ENCODE results near the gene AK5.
"Not testable (repeated sequence)": the region's sequence is repeated elsewhere in the genome, so short reads cannot be mapped to it uniquely, and the experiment has no call there.

AK5 gene

DNA sequence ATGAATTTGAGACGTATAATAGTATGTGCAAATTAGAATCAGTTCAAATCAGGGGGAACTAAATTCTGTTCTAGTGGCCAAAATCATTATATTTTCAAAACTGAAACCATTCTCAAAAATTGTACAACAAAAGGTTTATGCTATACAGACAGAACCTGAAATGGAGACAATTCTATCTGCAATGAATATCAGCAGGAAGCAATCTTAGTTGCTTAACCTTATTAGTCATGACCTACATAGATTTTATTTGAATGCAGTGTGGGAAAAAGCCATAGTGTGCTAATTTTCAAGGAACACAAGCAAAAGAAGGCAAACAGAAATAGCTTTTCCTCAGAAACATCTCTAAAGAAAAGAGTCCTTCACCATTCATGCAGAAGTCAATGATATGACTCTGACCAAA, 6.5 kb downstream of the AK5 start:
- no peak for DNase-seq

DNA sequence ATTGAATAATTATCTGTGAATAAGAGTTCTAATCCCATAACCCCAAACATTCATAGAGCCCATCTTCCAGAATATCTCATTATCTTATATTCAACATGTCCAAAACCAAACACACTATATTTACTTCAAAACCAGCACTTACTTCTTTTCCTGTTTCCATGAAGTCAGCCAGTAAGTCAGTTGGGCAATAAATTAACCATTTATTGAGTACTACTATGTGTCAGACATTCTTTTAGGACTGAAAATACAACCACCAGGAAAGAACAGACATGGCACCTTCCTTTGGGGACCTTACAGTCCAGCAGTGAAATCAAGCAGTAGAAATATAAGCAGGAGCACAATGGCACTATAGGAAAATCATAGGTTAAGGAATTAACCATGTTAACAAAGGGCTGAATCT, 8.8 kb downstream of the AK5 start:
- no peak for DNase-seq

DNA sequence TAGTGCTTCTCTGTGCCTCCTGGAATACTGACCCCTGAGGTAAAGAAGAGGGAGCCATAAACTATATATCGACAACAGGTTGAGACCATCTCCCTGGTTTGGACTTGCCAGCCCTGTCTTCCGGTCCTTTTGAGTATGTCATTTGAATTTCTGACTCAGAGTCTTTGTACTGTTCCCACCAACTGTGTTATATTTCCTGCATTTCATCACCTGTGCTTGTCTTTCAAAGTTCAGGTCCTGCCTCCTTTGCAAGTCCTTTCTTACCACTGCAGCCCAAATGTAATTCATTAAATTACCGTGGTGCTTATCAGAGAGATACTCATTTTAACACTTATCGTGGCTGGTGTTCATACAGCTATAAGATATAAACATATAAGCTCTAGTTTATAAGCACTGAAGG, 10.7 kb downstream of the AK5 start:
- DNase-seq = no peak

DNA sequence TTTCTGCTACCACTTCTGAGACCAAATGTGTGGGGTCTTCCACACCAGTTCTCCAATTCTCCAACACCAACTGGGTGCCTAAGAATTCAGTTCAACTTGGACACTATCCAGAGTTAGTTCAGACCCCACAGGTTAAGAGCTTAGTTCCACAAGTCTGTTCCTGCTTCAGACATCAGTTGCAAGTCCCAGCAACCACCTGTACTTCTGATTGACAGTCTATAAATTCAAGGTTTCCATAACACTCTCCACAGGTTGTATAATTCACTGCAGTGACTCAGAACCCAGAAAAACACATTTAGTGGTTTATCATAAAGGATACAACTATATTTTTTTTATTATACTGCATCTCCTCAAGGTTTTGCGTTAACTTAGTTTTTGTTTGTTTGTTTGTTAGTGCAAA, 18.7 kb downstream of the AK5 start:
- DNase-seq = no peak

DNA sequence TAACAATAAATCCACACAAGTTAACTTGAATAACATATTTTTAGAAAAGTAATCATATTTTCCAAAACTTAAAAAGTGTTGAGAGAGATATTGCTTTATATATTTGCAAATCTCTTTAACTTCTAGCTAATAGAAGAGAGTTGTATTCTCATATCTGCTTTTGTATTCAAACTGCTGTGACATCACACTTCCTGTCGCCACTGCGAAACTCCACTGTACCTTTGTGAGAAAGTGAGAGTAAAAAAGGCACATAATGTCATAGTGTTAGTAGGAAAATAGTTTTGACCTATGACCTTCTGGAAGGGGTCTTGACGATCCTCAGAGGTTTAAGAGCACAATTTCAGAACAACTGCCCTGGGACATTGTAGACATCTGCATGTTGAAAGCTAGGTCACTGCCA, 21.6 kb downstream of the AK5 start:
- no peak for DNase-seq

DNA sequence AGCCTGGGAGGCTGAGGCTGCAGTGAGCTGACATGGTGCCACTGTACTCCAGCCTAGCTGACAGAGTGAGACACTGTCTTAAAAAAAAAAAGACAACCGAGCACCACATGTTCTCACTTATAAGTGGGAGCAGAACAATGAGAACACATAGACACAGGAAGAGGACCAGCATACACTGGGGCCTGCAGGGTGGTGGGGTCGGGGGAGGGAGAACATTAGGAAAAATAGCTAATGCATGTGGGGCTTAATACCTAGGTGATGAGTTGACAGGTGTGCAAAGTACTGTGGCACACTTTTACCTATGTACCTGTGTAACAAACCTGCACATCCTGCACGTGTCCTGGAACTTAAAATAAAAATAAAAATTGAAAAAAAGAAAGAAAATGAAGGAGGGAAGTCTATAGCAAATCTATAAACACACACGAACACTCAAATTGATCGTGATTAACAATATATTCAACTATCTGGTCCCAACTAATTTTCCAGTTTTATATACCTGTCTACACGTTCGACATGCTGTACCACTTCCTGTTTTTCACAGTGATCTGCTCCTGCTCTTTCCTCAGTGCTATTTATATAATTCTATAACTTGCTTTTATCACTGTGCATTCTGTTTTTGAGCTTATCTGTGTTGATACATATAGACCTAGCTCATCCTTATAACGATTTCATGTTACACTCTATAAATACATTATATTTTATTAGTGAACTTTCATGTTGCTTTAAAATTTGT, 27.2 kb downstream of the AK5 start:
- DNase-seq = no peak

DNA sequence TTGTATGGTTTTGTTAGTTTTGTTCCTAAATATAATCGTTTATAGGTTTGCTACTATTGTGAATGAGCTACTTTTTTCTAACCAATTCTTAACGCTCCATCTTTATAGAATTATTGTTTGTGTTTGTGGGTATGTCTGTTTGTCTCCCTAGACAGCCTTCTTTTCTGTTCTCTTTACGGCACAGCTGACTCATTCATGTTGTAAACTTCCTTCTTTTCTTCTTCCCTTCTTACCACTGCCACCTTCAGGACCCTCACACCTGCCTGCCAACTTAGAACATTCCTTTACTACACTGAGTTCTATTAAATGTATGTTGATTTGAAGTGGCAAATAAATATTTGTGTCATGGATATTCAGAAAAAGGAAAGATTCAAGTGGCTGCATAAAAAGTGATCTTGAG, 29.1 kb downstream of the AK5 start:
- no peak for DNase-seq

DNA sequence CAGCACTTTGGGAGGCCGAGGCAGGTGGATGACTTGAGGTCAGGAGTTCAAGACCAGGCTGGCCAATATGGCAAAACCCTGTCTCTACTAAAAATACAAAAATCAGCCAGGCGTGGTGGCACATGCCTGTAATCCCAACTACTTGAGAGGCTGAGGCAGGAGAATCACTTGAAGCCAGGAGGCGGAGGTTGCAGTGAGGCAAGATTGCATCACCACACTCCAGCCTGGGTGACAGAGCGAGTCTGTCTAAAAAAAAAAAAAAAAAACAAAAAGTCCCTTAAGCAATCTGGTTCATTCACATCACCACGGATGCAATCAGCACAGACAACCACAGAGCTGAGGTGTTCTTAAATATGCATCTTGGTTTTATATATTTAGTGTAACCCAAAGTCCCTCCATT, 30.5 kb downstream of the AK5 start:
- DNase-seq = not testable (repeated sequence)

DNA sequence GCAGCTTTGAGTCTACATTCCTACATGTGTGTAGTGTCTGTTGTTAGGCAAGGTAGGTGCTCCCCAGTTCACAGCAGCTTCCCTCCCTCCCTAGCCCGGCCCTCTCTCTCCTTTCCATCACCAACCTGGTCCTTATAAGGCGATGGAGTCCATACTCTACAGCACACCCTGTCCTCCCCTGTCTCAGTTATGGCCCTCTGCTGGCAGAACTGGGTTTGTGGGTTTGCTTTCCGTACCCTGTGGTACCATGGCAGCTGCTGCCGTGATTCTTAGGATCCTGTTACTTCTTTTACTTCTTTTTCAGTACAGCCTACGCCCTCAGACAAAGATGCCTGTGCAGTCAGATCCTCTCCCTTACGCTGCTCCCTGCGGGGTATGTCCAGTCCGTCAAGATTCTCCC, 31.7 kb downstream of the AK5 start:
- peak; percentile 36 for DNase-seq

DNA sequence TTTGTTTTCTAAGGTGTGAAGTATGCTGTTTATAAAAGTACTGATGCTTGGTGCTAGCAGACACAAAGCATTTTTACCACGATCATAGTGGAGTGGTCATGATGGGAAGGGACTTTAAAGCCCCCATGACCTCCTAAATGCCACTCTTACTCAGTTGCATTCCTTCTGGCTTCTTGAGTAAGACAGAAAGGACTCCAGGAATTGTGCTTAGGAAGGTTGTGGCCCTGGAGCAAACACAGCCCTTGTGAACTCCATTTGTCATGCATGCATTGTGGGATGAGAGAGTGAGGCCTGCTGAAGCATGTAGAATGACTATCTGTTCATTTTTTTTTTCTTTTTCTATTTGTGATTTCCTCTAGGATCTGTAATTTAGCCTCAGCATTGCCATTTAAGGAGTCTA, 34.2 kb downstream of the AK5 start:
- no peak for DNase-seq

DNA sequence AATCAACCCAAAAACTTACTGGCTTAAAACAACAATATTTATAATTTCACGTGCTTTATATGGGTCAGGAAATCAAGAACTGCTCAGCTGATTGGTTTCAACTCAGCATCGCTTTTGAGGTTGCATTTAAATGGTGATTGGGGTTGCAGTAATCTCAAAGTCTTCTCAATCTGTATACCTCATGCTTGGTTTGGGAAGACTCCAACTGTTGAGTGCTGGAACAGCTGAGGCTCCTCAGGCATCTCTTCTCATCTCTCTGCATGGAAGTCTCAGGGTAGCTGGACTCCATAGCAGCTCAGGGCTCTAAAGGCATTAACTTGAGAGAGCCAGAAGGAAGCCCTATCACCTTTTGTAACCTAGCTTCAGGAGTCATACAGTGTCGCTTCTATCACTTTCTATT, 35.1 kb downstream of the AK5 start:
- DNase-seq = no peak

DNA sequence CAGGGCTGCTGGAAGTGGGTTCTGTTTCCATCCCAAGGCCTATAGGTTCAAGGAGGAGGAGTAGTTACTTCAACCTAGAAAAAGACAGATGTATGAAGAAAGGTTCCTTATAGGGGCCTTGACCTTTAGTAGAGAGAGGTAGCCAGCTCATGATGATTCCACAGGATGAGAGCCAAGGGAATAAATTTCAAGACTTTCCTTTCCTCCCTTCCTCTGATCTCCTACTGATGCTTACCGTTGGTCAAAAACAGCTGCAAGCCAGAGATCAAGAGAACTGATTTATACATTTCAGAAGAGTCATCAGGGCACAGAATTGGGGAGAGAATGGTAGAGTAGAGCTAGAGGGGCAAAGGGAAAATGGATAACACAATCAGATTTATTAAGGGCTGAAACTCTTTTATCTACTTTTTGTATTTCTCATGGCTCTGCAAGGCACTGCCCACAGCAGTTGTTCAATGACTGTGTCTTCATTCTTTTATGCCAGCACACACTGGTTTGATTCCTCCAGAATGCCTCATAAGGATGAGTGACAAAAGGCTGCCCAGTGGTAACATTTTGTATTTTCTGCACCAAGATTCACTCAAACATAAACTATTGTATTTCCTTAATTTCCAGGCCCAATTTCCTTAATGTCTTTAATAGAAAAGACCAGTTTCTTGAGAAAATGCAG, 37.4 kb downstream of the AK5 start:
- DNase-seq = no peak

DNA sequence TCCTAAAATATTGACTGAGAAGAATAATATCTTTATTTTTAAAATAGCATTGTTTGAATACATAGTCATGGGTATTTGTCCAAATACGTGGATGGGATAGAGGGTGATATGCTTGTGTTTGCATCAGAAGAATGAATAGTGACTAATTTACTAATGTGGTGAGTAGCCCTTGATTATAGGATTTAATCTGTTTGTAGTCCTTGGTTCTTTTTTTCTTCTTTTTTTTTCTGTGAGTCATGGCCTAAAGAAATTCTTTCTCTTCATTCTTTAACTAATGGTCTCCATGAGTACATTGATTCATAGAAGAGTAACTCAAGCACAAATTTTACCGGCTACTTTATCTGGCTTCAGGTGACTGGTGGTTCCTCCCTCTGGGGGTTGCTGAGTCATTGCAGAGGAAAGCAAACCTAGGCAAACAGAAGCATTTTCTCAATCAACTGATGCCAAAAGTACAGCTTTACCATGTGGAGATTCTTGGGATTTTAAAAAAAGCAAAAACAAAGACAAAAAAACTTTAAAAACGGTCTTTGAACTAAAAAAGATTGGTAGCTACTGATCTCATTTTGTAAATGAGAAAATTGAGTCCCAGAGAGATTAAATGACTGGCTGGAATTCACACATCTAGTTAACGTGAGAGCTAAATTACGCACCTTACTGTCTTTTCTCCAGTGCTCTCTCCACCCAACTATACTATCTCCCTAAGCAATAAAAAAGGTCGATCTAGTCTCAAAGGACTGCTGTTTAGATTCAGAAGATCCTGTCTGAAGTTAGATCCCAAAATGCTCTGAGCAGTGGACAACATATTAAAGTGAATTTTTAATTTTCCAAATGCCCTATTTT, 40.5 kb downstream of the AK5 start:
- DNase-seq = peak; percentile 81

DNA sequence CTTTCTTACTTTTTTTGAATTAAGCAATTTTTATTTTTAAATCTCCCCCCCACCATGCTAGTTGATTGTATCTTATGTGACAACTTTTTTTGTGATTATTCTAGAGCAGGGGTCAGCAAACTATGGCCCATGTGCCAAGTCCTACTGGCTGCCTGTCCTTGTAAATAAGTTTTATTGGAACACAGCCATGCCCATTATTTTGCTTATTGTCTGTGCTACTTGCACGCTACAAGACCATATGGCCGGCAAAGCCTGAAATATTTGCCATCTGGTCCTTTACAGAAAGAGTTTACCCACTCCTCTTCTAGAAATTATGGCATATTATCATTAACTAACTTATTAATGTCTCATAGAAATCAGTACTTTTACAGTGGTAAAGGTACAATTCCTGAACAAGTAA, 51.7 kb downstream of the AK5 start:
- peak; percentile 93 for DNase-seq

DNA sequence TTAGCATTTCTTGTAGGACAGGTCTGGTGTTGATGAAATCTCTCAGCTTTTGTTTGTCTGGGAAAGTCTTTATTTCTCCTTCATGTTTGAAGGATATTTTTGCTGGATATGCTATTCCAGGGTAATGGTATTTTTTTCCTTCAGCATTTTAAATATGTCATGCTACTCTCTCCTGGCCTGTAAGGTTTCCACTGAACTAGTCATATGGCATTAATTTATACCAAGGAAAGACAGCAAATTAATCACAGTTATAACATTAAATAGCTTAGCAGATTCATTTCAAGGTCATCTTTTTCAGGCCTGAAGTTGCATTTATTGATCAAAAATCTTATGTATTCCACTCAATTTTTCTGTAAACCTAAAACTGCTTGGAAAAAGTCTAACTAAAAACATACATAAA, 54.9 kb downstream of the AK5 start:
- DNase-seq = no peak

DNA sequence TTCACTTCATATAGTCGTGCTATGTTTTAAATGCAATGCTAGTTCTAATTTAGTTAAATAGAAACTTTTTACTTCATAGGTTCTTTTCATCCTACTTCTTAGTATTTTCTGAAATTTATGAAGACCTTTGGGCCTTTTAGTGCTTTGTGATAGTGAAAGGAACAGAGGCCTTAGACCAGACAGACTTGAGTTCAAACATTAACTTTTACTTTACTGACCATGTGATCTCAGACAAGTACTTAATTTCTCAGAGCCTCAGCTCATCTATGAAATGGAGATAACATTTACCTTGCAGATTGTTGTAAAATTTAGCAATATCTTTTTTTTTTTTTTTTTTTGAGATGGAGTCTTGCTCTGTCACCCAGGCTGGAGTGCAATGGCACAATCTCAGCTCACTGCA, 57.5 kb downstream of the AK5 start:
- DNase-seq = no peak

DNA sequence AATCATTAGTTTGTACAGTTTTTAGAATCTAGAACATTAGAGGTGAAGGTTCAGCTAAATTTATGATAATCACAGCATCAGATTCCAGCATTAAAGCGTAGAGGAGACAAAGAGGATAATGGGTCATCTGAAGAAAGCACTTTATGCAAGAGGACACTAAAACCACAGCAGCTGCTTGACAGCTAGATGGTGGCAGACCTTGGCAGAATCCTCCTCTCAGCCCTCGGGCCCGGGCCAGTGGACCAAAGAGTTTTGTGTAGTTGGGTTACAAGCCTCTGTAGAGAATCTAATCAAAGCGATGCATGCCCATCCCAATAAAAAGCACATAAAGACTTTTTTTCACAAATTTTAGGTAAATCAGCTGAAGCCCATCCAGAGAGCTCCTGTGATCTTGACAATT, 59.4 kb downstream of the AK5 start:
- peak; percentile 21 for DNase-seq

DNA sequence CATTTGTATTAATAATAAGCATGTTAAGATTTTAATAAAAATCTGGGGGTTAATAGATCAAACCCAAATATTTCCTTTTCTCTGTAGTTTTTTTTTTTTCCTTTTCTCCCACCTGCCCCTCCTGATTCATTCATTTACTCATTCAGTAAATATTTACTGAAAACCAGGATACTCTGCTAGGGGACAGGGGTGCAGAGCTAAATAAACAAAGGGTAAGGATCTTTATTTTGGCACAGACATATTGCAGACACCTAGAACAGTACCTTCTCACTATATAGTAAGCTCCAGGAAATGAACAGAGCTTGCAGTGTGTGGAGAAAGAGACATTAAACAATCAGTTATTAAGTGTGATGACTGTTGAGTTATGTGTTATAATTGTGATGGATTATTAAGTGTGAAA, 60.9 kb downstream of the AK5 start:
- peak; percentile 78 for DNase-seq

DNA sequence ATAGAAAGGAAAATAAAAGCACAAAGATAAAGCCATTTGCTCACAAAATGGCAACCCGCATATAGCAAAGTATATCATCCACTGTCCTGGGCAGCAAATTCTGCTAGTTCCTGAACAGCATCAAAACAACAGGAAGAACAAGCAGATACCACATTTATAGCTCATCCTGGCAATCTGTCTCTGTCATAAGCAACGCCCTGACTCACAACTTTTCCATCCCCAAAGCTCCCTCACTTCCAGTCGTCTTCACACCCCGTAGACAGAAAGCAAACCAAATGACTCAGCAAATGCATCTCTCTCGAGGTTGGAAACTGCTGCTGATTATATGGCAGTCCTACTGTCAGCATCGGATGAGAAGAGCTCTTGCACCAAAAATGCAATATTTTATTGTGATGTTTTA, 65.8 kb downstream of the AK5 start:
- peak; percentile 85 for DNase-seq

DNA sequence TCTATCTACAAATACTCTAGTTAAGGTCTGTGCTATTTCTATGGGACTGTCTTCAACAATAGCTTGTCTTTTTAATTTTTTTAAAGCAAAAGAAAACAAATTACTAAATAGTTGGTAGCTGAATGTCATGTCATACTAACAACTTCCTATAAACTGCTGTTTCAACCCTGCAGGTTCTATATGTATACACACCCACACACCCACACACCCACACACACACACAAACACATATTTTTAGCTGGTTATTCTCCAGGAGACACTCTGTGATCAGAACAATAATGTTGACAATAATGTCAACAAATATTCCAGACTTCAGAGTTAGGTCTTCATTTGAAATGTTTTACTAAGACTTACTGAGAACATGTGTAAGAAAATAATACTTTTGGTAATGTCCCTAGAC, 66.7 kb downstream of the AK5 start:
- DNase-seq = peak; percentile 11

DNA sequence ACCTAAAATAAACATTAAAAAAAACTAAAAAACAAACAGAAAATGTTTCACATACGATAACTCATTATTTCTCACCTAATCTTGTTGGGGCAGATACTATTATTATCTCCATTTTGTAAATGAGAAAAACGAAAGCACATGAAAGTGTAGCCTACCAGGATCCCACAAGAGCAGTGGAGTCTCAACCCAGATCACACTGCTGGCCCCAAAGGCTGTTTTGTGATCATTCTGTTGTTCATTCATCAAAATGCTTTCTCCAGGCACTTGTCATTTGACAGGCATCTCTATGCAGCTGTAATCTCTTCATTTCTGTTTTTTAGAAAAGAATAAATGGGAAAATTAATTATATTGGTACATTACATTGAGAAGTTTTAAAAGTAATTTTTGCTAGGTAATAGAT, 67.5 kb downstream of the AK5 start:
- no peak for DNase-seq

DNA sequence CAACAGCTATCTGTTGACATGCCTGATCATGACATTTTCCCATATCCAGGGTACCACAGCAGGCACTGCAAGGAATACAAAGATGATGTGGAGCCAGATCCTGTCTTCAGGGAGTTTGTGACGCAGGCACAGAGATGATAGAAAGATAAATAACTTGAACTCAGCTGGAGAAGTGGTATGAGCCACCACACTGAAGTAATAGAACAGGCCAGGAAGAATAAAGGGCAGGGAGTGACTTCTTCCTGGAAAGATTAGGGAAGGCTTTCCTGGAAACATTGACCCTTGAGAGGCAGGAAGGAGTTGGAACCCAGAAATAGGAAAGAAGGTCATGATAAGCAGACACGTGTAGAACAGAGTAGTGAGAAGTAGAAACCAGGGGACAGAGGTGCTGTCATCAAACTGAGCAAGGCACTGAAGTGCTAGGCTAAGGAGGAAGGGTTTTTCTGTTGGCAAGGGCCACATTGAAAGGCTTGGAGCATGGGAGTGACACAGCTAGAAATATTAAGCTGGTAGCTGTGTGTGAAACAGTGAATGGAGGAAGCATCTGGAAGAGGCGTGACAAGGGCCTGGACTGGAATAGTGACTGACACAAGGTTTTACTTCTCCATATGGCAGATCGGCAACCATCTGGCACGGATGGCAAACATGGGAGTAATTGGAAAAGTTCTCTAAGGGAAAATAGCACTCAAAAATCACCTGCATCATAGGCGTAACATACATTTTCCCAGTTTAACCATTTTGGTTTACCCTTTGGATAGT, 68.4 kb downstream of the AK5 start:
- DNase-seq = peak; percentile 81

DNA sequence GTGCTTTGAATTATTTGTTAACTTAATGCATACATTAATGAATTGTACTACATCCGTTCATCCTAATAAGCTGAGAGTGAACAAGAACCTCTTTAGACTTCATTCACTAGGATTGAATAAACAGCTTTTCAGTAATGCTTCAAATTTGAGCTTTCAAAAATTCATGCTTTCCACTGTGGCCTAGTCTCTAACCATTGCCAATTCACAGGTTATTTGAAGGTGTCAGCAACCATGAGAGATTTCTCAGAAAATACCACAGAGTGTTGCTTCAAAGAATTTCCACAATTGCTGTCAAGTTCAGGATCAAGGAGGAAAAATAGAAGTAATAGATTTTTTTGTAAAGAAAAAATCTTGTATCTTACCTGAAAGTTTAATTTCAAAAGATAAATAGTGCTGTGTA, 72.7 kb downstream of the AK5 start:
- DNase-seq = no peak
